ENCODE data around the gene SLC12A8.

The SLC12A8 gene

GRCh38 chr3:125058529-125058928 lies 154.0 kb downstream of the SLC12A8 start:
- ChIA-PET CTCF (interaction anchor here (1.0 to 1.3 kb wide), 2 partner anchors 11 to 527 kb away, joined by 3 to 4 read pairs; no protein-coding TSS in a partner anchor), POLR2A (no interaction called here)
- no peak for DNase-seq (ENCODE audit: extremely low spot score)
- TF ChIP-seq CTCF (IDR thresholded peaks at IDR 0.05; ENCODE audit: control extremely low read depth, extremely low read depth, low read depth, missing control alignments) = no peak

DNA sequence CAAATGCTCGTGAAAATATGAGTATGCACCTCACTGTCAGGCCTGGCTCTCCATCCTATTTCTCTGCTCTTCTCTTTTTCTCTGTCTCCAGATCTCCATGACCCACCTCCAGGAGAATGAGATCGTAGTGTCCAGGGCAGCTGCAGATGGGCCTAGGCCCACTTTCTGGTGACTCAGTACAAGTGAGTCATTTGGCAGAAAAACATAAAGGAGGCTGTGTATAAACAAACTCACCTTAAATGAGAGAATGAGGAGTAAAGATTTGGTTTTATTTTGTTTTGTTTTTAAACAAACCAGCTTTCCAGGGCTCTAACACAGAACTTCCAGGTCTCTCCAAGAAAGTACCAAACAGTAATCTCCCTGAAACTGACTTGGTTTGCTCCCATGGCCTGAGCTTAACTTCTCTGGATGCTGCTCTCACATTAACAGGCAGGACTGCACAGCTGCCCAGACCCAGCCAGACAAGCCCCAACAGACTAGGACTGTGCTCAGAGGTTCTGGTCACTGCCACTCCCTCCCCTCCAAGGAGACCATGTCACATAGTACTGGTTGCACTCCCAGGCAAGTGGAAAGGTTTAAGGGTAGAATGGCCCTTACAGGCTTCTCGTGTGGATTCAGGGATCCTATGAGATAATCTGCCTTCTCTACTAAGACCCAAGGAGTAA lies 155.2 kb downstream of the SLC12A8 start:
- ChIA-PET CTCF (interaction anchor here (1.0 to 1.1 kb wide), 2 partner anchors 11 to 56 kb away, joined by 3 read pairs; no protein-coding TSS in a partner anchor), POLR2A (no interaction called here)
- DNase-seq (ENCODE audit: extremely low spot score) = no peak
- TF ChIP-seq CTCF (IDR thresholded peaks at IDR 0.05; ENCODE audit: control extremely low read depth, extremely low read depth, low read depth, missing control alignments) = no peak

DNA sequence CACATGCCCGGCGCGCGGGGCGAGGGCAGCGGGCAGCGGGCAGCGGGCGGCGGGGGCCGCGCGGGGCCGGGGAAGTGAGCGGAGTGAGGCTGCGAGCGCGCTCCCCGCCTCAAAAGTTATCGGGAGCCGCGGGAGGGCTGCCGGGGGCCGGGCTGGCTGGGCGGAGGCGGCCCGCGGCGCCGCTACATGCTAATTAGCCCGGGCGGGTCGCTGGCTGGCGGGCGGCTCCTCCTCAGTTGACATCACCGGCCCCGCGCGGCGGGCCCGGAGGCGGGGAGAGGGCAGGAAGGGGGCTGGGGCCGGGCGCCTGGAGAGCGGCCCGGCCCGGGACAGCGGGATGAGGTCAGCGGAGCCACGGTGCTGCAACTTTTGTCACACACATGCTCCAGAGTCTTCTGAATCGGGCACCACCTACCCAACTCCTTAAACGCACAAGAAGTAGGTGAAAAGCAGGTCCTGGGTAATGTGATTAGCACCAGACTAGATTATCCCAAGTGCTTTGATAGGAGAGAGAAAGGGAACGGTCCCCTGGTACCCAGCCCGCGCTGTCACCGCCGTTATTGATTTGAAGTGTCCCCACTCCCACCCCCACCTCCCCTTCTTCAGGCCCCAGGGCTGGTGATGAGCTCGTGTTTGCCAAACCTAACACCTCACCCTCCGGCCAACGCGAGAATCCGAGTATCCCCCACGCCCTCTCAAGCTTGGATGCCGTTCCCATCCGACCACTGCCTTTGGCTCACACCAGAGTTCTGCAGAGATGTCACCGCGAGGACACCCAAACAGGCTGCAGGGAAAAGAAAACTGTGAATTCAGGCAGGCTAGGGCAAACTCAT lies 156.4 kb downstream of the SLC12A8 start, which contains the start of gene HEG1:
Gene HEG1, minus strand, starts transcription at position 85 of the 833 bp plus-strand sequence. CDS start 107 bp downstream, outside the sequence.
- TF ChIP-seq CTCF (IDR thresholded peaks at IDR 0.05; ENCODE audit: control extremely low read depth, extremely low read depth, low read depth, missing control alignments) = no peak
- DNase-seq (ENCODE audit: extremely low spot score) = peak; percentile 93
- ChIA-PET POLR2A (interaction anchor here (0.6 kb wide), 1 partner anchor 8 kb away, joined by 7 read pairs; no protein-coding TSS in a partner anchor), CTCF (interaction anchor here (1.1 kb wide), 1 partner anchor 128 kb away, joined by 3 read pairs; no protein-coding TSS in a partner anchor)

GRCh38 chr3:125055331-125055912 lies 157.1 kb downstream of the SLC12A8 start:
- peak; percentile 60 for DNase-seq (ENCODE audit: extremely low spot score)
- TF ChIP-seq CTCF (IDR thresholded peaks at IDR 0.05; ENCODE audit: control extremely low read depth, extremely low read depth, low read depth, missing control alignments) = no peak
- CTCF ChIA-PET = no interaction called here
- POLR2A ChIA-PET = no interaction called here

DNA sequence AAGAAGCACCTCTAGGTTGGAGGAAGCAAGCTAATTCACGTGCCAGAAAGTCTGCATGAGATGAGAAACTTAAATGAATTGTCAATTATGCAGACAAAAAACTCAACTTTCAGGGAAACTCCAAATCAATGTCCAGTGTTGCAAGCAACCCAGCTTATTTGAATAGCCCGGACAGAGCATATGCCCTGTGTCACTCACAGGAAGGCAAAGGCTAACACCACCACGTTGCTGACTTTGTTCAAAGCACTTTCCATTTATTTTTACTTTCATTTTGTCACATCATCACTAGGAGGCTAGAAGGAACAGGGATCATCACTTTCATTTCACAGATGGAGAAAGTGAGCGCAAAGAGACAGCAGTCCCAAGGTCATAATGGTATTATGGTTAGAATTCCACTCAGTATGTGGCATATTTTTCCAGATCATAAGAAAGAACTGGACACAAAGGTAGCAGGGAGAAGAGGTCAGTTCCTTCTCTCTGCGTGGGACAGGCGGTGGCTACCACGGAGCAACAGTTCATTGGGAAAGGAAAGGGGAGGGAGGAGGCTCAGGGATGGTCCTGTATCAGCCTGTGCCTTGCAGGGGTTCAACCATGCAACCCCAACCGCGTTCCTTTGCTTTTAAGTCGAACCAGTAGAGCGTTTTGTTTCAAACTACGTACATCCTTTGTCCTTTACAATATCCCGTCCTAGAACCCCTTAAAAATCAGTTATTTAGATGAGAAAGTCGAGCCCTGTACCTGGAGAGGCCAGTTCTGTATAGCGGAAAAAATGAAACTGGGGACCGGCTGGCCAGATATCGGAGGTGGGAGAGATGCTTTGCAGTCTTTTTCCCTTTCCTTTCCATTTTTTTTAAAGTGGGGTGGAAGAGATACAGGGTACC lies 157.9 kb downstream of the SLC12A8 start:
- POLR2A ChIA-PET = no interaction called here
- DNase-seq (ENCODE audit: extremely low spot score) = peak; percentile 67
- CTCF ChIA-PET = no interaction called here
- no peak for TF ChIP-seq CTCF (IDR thresholded peaks at IDR 0.05; ENCODE audit: control extremely low read depth, extremely low read depth, low read depth, missing control alignments)
